HCT116 (cell line): ENCODE data around the gene SUGT1. TPM values are rescaled to one million over a fixed set of nuclear protein-coding genes. Genes with fewer than 3 reads are reported as not detected.

Source experiments
- ATAC-seq: fragments of 200-7000 bp; cut with Tn5 transposase; 2 replicates; pipeline ENCODE4 v1.9.1; 2020; ENCODE audit warnings: mild to moderate bottlenecking, moderate library complexity
- BruUV-seq: library from RNA; stranded (reverse); fragments of 400-500 nt; replicated peaks from 2 replicates; lab custom pipeline; 2021; lab: Mats Ljungman, UMichigan
- CTCF ChIA-PET: fragments of 300-600 bp; sonication (Branson Sonifier 250); formaldehyde crosslinking; loops from one replicate; lab custom pipeline; 2021; ENCODE audit warnings: antibody characterized with exemption; lab: Charles Lee
- POLR2A ChIA-PET: fragments of 300-600, 350-600 bp; sonication (Branson Sonifier 250); formaldehyde crosslinking; loops from one replicate; lab custom pipeline; 2021; ENCODE audit warnings: antibody characterized with exemption; lab: Charles Lee
- RAD21 ChIA-PET, 2 experiments: fragments of 300-600 bp; sonication (Branson Sonifier 250); formaldehyde crosslinking; loops; one replicate each; lab custom pipeline; 2023; ENCODE audit warnings: low total read pairs in 2 of 2; ENCODE audit not compliant: uncharacterized antibody in 2 of 2, unreplicated experiment in 2 of 2, low non-redundant PET in 1 of 2; lab: Charles Lee
- DNase-seq: peaks from one replicate; pipeline ENCODE4 v3.0.0-alpha.2; 2010; ENCODE audit warnings: low read depth, low spot score
- H2AFZ ChIP-seq: fragments of 200-600 bp; shearing (Covaris generic), sonication (generic); 2 replicates; pipeline ENCODE4 v1.6.1; 2017; ENCODE audit warnings: low read depth, mixed run types, mixed read lengths, antibody characterized with exemption, low read length; ENCODE audit not compliant: poor library complexity, severe bottlenecking
- H3K27ac ChIP-seq: 2 replicates; pipeline ENCODE4 v1.5.1; 2012; ENCODE audit warnings: low read depth, low read length
- H3K27me3 ChIP-seq: fragments of 200-600 bp; sonication (generic); 2 replicates; pipeline ENCODE4 v1.6.1; 2016; ENCODE audit warnings: mixed run types, low read length, mixed read lengths; ENCODE audit not compliant: insufficient read depth
- H3K36me3 ChIP-seq, 2 experiments: fragments of 200-500 bp in 1 of 2; fragments of 200-600 bp in 1 of 2; sonication (Bioruptor generic) in 1 of 2; sonication (generic) in 1 of 2; 2 replicates each; pipeline versions ENCODE4 v1.5.1 to v1.6.1; 2014 to 2016; ENCODE audit warnings: low read length in 2 of 2, inconsistent platforms in 1 of 2, mixed read lengths in 1 of 2, mixed run types in 1 of 2; ENCODE audit not compliant: insufficient read depth in 2 of 2, control insufficient read depth in 1 of 2
- H3K4me1 ChIP-seq, 2 experiments: fragments of 200-600 bp in 1 of 2; sonication (generic) in 1 of 2; 2 replicates each; pipeline versions ENCODE4 v1.5.1 to v1.6.1; 2012 to 2017; ENCODE audit warnings: low read length in 2 of 2, inconsistent platforms in 1 of 2, mild to moderate bottlenecking in 1 of 2, mixed read lengths in 1 of 2, mixed run types in 1 of 2, moderate library complexity in 1 of 2; ENCODE audit not compliant: insufficient read depth in 2 of 2, control insufficient read depth in 1 of 2
- H3K4me2 ChIP-seq: fragments of 200-600 bp; sonication (generic); 2 replicates; pipeline ENCODE4 v1.6.1; 2017; ENCODE audit warnings: mixed run types, low read length, mixed read lengths
- H3K4me3 ChIP-seq, 2 experiments: fragments of 200-600 bp in 1 of 2; sonication (generic) in 1 of 2; replicated peaks in 1 of 2; 2 replicates each; pipeline ENCODE4 v1.5.1; 2011 to 2016; ENCODE audit warnings: low read length in 2 of 2, control low read depth in 1 of 2, low read depth in 1 of 2, mild to moderate bottlenecking in 1 of 2, mixed read lengths in 1 of 2, mixed run types in 1 of 2
- H3K79me2 ChIP-seq: fragments of 200-600 bp; sonication (generic); 2 replicates; pipeline ENCODE4 v1.6.1; 2017; ENCODE audit warnings: mild to moderate bottlenecking, mixed run types, low read length, moderate library complexity, mixed read lengths; ENCODE audit not compliant: insufficient read depth
- H3K9ac ChIP-seq: fragments of 200-600 bp; sonication (generic); 2 replicates; pipeline ENCODE4 v1.6.1; 2016; ENCODE audit warnings: low read length, mixed read lengths
- H3K9me2 ChIP-seq: fragments of 200-600 bp; sonication (generic), shearing (Covaris generic); 2 replicates; pipeline ENCODE4 v1.6.1; 2017; ENCODE audit warnings: mixed run types, mild to moderate bottlenecking, moderate library complexity; ENCODE audit not compliant: insufficient read depth
- H3K9me3 ChIP-seq, 2 experiments: fragments of 200-500 bp in 1 of 2; fragments of 200-600 bp in 1 of 2; sonication (Bioruptor generic) in 1 of 2; sonication (generic) in 1 of 2; 2 replicates each; pipeline ENCODE4 v1.6.1; 2014 to 2017; ENCODE audit warnings: low read length in 2 of 2, mixed read lengths in 2 of 2, inconsistent platforms in 1 of 2, low read depth in 1 of 2, mild to moderate bottlenecking in 1 of 2, mixed run types in 1 of 2, moderate library complexity in 1 of 2; ENCODE audit not compliant: control insufficient read depth in 1 of 2, insufficient read depth in 1 of 2
- H4K20me1 ChIP-seq: fragments of 200-600 bp; sonication (generic), shearing (Covaris generic); 2 replicates; pipeline ENCODE4 v1.6.1; 2017; ENCODE audit warnings: mixed run types, mild to moderate bottlenecking, moderate library complexity; ENCODE audit not compliant: insufficient read depth
- CBX3 ChIP-seq: IDR thresholded peaks from 2 replicates; pipeline ENCODE4 v1.6.1; 2012; ENCODE audit warnings: low read depth
- EGR1 ChIP-seq: IDR thresholded peaks from 2 replicates; pipeline ENCODE4 v1.6.1; 2012; ENCODE audit warnings: low read depth
- ELF1 ChIP-seq: IDR thresholded peaks from 2 replicates; pipeline ENCODE4 v1.6.1; 2012; ENCODE audit warnings: low read depth, borderline replicate concordance
- EZH2 ChIP-seq: fragments of 200-600 bp; sonication (generic); IDR thresholded peaks from 2 replicates; pipeline ENCODE4 v1.6.1; 2017; ENCODE audit warnings: antibody characterized with exemption, mixed run types
- EZH2phosphoT487 ChIP-seq: fragments of 200-600 bp; IDR thresholded peaks from 2 replicates; pipeline ENCODE4 v1.6.1; 2018; ENCODE audit warnings: antibody characterized with exemption, borderline replicate concordance
- FOSL1 ChIP-seq: IDR thresholded peaks from 2 replicates; pipeline ENCODE4 v1.6.1; 2012; ENCODE audit warnings: low read depth
- JUND ChIP-seq: IDR thresholded peaks from 2 replicates; pipeline ENCODE4 v1.6.1; 2012
- MAX ChIP-seq: IDR thresholded peaks from 2 replicates; pipeline ENCODE4 v1.6.1; 2012
- POLR2A ChIP-seq: IDR thresholded peaks from 2 replicates; pipeline ENCODE4 v1.7.0; 2011; ENCODE audit warnings: borderline replicate concordance; ENCODE audit not compliant: insufficient read depth, insufficient read length; ENCODE audit errors: extremely low read depth
- POLR2AphosphoS5 ChIP-seq: IDR thresholded peaks from 2 replicates; pipeline ENCODE4 v1.6.1; 2011; ENCODE audit warnings: mild to moderate bottlenecking, low read depth, low read length, moderate library complexity
- RAD21 ChIP-seq: IDR thresholded peaks from 2 replicates; pipeline ENCODE4 v1.6.1; 2012; ENCODE audit warnings: low read depth, mild to moderate bottlenecking
- SIN3A ChIP-seq: IDR thresholded peaks from 2 replicates; pipeline ENCODE4 v1.6.1; 2012; ENCODE audit warnings: low read depth
- SP1 ChIP-seq: IDR thresholded peaks from 2 replicates; pipeline ENCODE4 v1.6.1; 2012; ENCODE audit warnings: low read depth
- SRF ChIP-seq: IDR thresholded peaks from 2 replicates; pipeline ENCODE4 v1.6.1; 2012; ENCODE audit warnings: low read depth
- TCF7L2 ChIP-seq: IDR thresholded peaks from 2 replicates; pipeline ENCODE4 v1.7.0; 2011; ENCODE audit warnings: borderline replicate concordance, inconsistent platforms; ENCODE audit not compliant: insufficient read depth, insufficient read length; ENCODE audit errors: extremely low read depth
- YY1 ChIP-seq: IDR thresholded peaks from 2 replicates; pipeline ENCODE4 v1.6.1; 2011; ENCODE audit warnings: low read length, low read depth, moderate library complexity, mild to moderate bottlenecking; ENCODE audit not compliant: insufficient replicate concordance; ENCODE audit errors: extremely low read depth
- ZBTB33 ChIP-seq: IDR thresholded peaks from 2 replicates; pipeline ENCODE4 v1.6.1; 2011; ENCODE audit warnings: mild to moderate bottlenecking, low read length, moderate library complexity; ENCODE audit not compliant: insufficient replicate concordance; ENCODE audit errors: extremely low read depth
- ZNF274 ChIP-seq: fragments of 200-500 bp; sonication (Bioruptor generic); IDR thresholded peaks from 2 replicates; pipeline ENCODE4 v1.6.1; 2014; ENCODE audit warnings: mild to moderate bottlenecking, low read depth, low read length, inconsistent platforms
- intact Hi-C: fragments of 100-400 bp; cut with micrococcal nuclease; formaldehyde crosslinking; loops from 2 replicates; pipeline ENCODE4 v1.10.0; 2022
- total RNA-seq: library from RNA; stranded (reverse); gene quantifications from one replicate; pipeline ENCODE4 v1.2.1, GENCODE V29; 2021; ENCODE audit not compliant: unreplicated experiment
- TF ChIP-seq, protein P1 (sequence below), 3 experiments: fragments of 200-600 bp in 1 of 3; sonication (generic) in 1 of 3; IDR thresholded peaks in 2 of 3; conservative IDR thresholded peaks in 1 of 3; 2 replicates each; pipeline ENCODE4 v1.5.1; 2012 to 2017; ENCODE audit warnings: low read depth in 2 of 3, low read length in 2 of 3, antibody characterized with exemption in 1 of 3, borderline replicate concordance in 1 of 3, control low read depth in 1 of 3, mild to moderate bottlenecking in 1 of 3, mixed read lengths in 1 of 3, mixed run types in 1 of 3, moderate library complexity in 1 of 3; ENCODE audit not compliant: insufficient read depth in 1 of 3
- TF ChIP-seq, protein P2 (sequence below): IDR thresholded peaks from 2 replicates; pipeline ENCODE4 v1.6.1; 2012; ENCODE audit warnings: low read depth

Gene SUGT1
- total RNA-seq, 1 experiment from 2014 or later, result 75.6 TPM

GRCh38 chr13:52646967-52647366, 5.7 kb upstream of the SUGT1 start:
- Histone ChIP-seq H3K27ac (no peak overlapping the region), H3K4me1 (peaks cover 7 to 14% of the 10 kb centered on the region in 2 experiments; a peak in 3 of 4 replicates), H3K9ac (no peak overlapping the region), H3K9me3 (no peaks in the 10 kb centered on the region), H4K20me1 (no peaks in the 10 kb centered on the region), H3K36me3 (peaks cover 0 to 2% of the 10 kb centered on the region in 2 experiments; a peak in 1 of 4 replicates), H2AFZ (no peak overlapping the region), H3K9me2 (no peaks in the 10 kb centered on the region), H3K4me3 (no peak overlapping the region), H3K79me2 (peaks cover 21% of the 10 kb centered on the region), H3K27me3 (no peaks in the 10 kb centered on the region), H3K4me2 (no peak overlapping the region)
- no peak for DNase-seq
- no TSS peak for BruUV-seq
- ChIA-PET CTCF (no interaction called here), POLR2A (no interaction called here), RAD21 (no interaction called here)
- no peak for ATAC-seq
- TF ChIP-seq JUND, result no peak
- TF ChIP-seq POLR2A, result no peak
- no peak for TF ChIP-seq RAD21
- TF ChIP-seq EGR1, result no peak
- TF ChIP-seq TCF7L2, result no peak
- TF ChIP-seq, protein P1, sequence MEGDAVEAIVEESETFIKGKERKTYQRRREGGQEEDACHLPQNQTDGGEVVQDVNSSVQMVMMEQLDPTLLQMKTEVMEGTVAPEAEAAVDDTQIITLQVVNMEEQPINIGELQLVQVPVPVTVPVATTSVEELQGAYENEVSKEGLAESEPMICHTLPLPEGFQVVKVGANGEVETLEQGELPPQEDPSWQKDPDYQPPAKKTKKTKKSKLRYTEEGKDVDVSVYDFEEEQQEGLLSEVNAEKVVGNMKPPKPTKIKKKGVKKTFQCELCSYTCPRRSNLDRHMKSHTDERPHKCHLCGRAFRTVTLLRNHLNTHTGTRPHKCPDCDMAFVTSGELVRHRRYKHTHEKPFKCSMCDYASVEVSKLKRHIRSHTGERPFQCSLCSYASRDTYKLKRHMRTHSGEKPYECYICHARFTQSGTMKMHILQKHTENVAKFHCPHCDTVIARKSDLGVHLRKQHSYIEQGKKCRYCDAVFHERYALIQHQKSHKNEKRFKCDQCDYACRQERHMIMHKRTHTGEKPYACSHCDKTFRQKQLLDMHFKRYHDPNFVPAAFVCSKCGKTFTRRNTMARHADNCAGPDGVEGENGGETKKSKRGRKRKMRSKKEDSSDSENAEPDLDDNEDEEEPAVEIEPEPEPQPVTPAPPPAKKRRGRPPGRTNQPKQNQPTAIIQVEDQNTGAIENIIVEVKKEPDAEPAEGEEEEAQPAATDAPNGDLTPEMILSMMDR (IDR thresholded peaks at IDR 0.05 in 2 of 3, conservative IDR thresholded peaks at IDR 0.05 in 1 of 3; ENCODE audit: borderline replicate concordance in 1 of 3, insufficient read depth in 1 of 3, low read depth in 2 of 3, low read length in 2 of 3), result no peak
- no peak for TF ChIP-seq MAX
- no peak for TF ChIP-seq ZBTB33
- no peak for TF ChIP-seq YY1
- TF ChIP-seq SIN3A, result no peak
- no peak for TF ChIP-seq FOSL1
- no peak for TF ChIP-seq POLR2AphosphoS5
- TF ChIP-seq, protein P2, sequence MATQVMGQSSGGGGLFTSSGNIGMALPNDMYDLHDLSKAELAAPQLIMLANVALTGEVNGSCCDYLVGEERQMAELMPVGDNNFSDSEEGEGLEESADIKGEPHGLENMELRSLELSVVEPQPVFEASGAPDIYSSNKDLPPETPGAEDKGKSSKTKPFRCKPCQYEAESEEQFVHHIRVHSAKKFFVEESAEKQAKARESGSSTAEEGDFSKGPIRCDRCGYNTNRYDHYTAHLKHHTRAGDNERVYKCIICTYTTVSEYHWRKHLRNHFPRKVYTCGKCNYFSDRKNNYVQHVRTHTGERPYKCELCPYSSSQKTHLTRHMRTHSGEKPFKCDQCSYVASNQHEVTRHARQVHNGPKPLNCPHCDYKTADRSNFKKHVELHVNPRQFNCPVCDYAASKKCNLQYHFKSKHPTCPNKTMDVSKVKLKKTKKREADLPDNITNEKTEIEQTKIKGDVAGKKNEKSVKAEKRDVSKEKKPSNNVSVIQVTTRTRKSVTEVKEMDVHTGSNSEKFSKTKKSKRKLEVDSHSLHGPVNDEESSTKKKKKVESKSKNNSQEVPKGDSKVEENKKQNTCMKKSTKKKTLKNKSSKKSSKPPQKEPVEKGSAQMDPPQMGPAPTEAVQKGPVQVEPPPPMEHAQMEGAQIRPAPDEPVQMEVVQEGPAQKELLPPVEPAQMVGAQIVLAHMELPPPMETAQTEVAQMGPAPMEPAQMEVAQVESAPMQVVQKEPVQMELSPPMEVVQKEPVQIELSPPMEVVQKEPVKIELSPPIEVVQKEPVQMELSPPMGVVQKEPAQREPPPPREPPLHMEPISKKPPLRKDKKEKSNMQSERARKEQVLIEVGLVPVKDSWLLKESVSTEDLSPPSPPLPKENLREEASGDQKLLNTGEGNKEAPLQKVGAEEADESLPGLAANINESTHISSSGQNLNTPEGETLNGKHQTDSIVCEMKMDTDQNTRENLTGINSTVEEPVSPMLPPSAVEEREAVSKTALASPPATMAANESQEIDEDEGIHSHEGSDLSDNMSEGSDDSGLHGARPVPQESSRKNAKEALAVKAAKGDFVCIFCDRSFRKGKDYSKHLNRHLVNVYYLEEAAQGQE, result no peak
- TF ChIP-seq ELF1, result no peak
- TF ChIP-seq SRF, result no peak
- TF ChIP-seq SP1, result no peak
- no peak for TF ChIP-seq CBX3
- TF ChIP-seq EZH2phosphoT487, result no peak
- no peak for TF ChIP-seq ZNF274
- TF ChIP-seq EZH2, result no peak
- intact Hi-C loops, result no loop called here
